HL-60/S4 treated with retinoic acid at 250 ng/mL for 4 days and 3 days (cell line): ENCODE data around the gene DLG2.
"Not testable (repeated sequence)": the region's sequence is repeated elsewhere in the genome, so short reads cannot be mapped to it uniquely, and the experiment has no call there.

Experiments used
- in situ Hi-C: fragments of 300-500 bp; cut with MboI; formaldehyde crosslinking; loops from 2 replicates; pipeline ENCODE4 v1.7.0; 2022; ENCODE audit warnings: low sequenced_read_pairs

Gene DLG2

GRCh38 chr11:84866922-84867321, 760.2 kb downstream of the DLG2 start:
- in situ Hi-C loops, result no loop called here

GRCh38 chr11:84865791-84866535, 761.2 kb downstream of the DLG2 start:
- in situ Hi-C loops, result no loop called here

- in situ Hi-C loops, result no loop called here
Observed at GRCh38 chr11:84865257-84865656, 761.9 kb downstream of the DLG2 start.

- in situ Hi-C loops, result no loop called here
Observed at GRCh38 chr11:84857746-84858145, 769.4 kb downstream of the DLG2 start.

- in situ Hi-C loops, result no loop called here
Observed at GRCh38 chr11:84855508-84856245, 771.5 kb downstream of the DLG2 start.

GRCh38 chr11:84854498-84854880, 772.7 kb downstream of the DLG2 start:
- in situ Hi-C loops, result no loop called here

GRCh38 chr11:84853841-84854497, 773.2 kb downstream of the DLG2 start:
- in situ Hi-C loops, result no loop called here

GRCh38 chr11:84847842-84848241, 779.3 kb downstream of the DLG2 start:
- in situ Hi-C loops, result no loop called here

GRCh38 chr11:84840201-84840600, 786.9 kb downstream of the DLG2 start:
- in situ Hi-C loops, result not testable (repeated sequence)

- in situ Hi-C loops, result no loop called here
Observed at GRCh38 chr11:84837402-84838069, 789.6 kb downstream of the DLG2 start.

GRCh38 chr11:84836371-84836770, 790.8 kb downstream of the DLG2 start:
- in situ Hi-C loops, result no loop called here

GRCh38 chr11:84833488-84834088, 793.6 kb downstream of the DLG2 start:
- in situ Hi-C loops, result no loop called here

- in situ Hi-C loops, result no loop called here
Observed at GRCh38 chr11:84830372-84830771, 796.8 kb downstream of the DLG2 start.

- in situ Hi-C loops, result no loop called here
Observed at GRCh38 chr11:84829162-84829561, 798.0 kb downstream of the DLG2 start.

GRCh38 chr11:84828616-84829015, 798.5 kb downstream of the DLG2 start:
- in situ Hi-C loops, result no loop called here

- in situ Hi-C loops, result no loop called here
Observed at GRCh38 chr11:84825106-84825660, 802.0 kb downstream of the DLG2 start.

GRCh38 chr11:84824624-84825023, 802.5 kb downstream of the DLG2 start:
- in situ Hi-C loops, result no loop called here

GRCh38 chr11:84819537-84819936, 807.6 kb downstream of the DLG2 start:
- in situ Hi-C loops, result no loop called here

GRCh38 chr11:84819128-84819527, 808.0 kb downstream of the DLG2 start:
- in situ Hi-C loops, result no loop called here

GRCh38 chr11:84817998-84818397, 809.1 kb downstream of the DLG2 start:
- in situ Hi-C loops, result no loop called here
